Nephron (organoid): ENCODE results near the gene UBTD1.
"Not testable (repeated sequence)": the region's sequence is repeated elsewhere in the genome, so short reads cannot be mapped to it uniquely, and the experiment has no call there.

Experiments
- H3K27ac Mint-ChIP-seq, 3 experiments: 2 replicates each; pipeline ENCODE4 v1.8.0; 2020; ENCODE audit warnings: mixed read lengths in 3 of 3, mild to moderate bottlenecking in 2 of 3, moderate library complexity in 1 of 3
- H3K27me3 Mint-ChIP-seq: 2 replicates; pipeline ENCODE4 v1.8.0; 2021; ENCODE audit warnings: low read depth, mild to moderate bottlenecking, moderate library complexity, mixed read lengths
- H3K36me3 Mint-ChIP-seq: 2 replicates; pipeline ENCODE4 v1.8.0; 2020; ENCODE audit warnings: low read depth, mixed read lengths
- H3K4me1 Mint-ChIP-seq: 2 replicates; pipeline ENCODE4 v1.8.0; 2020; ENCODE audit warnings: mixed read lengths
- H3K4me3 Mint-ChIP-seq, 3 experiments: 2 replicates each; pipeline ENCODE4 v1.8.0; 2020; ENCODE audit warnings: mild to moderate bottlenecking in 3 of 3, mixed read lengths in 3 of 3, moderate library complexity in 2 of 3
- H3K9me3 Mint-ChIP-seq: 2 replicates; pipeline ENCODE4 v1.8.0; 2020; ENCODE audit warnings: mixed read lengths
- TF ChIP-seq, protein P1 (sequence below), 3 experiments: fragments of 200-600 bp; sonication (generic); IDR thresholded peaks; one replicate each; pipeline ENCODE4 v1.5.0; 2021; ENCODE audit warnings: antibody characterized with exemption in 3 of 3; ENCODE audit not compliant: unreplicated experiment in 3 of 3

UBTD1 gene

DNA sequence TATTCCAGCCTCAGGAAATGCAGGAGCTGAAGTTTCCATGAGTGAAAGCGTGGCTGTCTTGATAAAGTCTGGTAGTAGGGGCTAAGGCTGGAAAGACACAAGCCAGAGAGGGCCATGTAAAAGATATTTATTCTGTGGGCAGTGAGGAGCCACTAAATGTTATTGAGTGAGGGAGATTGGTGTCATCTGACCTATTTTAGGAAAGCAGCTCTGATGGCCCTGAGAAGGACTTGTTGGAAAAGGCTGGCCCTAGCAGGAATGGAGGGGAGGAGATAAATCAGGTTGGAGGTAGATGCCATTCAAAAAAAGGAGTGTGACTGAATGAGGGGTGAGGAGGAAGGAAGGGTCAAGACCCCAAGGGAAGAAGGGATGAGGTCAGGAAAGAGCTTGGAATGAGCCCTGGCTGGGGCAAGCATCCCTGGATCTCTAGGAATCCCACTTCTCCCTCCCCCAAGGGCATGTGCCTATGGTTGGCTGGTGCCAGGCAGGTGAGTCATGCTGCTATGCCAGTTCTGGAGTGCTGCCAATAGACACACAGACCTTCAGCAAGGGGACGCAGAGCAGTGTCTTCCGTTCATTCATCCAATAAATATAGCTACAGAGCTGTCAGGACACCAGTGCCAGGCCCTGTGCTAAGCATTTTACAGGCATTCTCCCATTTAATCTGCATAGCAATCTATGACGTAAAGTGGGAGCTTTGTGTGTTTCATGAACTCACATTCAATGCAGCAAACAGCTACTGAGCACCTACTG lies 75.8 kb downstream of the UBTD1 start:
- H3K27me3 Mint-ChIP-seq = peaks cover 8% of the 10 kb centered on the region
- H3K36me3 Mint-ChIP-seq = no peaks in the 10 kb centered on the region
- peaks cover 31% of the 10 kb centered on the region for H3K4me1 Mint-ChIP-seq
- peak overlapping the region in 2 of 3 experiments; percentile 28 to 52 for H3K27ac Mint-ChIP-seq
- TF ChIP-seq, protein P1, sequence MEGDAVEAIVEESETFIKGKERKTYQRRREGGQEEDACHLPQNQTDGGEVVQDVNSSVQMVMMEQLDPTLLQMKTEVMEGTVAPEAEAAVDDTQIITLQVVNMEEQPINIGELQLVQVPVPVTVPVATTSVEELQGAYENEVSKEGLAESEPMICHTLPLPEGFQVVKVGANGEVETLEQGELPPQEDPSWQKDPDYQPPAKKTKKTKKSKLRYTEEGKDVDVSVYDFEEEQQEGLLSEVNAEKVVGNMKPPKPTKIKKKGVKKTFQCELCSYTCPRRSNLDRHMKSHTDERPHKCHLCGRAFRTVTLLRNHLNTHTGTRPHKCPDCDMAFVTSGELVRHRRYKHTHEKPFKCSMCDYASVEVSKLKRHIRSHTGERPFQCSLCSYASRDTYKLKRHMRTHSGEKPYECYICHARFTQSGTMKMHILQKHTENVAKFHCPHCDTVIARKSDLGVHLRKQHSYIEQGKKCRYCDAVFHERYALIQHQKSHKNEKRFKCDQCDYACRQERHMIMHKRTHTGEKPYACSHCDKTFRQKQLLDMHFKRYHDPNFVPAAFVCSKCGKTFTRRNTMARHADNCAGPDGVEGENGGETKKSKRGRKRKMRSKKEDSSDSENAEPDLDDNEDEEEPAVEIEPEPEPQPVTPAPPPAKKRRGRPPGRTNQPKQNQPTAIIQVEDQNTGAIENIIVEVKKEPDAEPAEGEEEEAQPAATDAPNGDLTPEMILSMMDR (IDR thresholded peaks at IDR 0.05; ENCODE audit: unreplicated experiment in 3 of 3) = no peak
- H3K4me3 Mint-ChIP-seq = no peak overlapping the region
- no peaks in the 10 kb centered on the region for H3K9me3 Mint-ChIP-seq

DNA sequence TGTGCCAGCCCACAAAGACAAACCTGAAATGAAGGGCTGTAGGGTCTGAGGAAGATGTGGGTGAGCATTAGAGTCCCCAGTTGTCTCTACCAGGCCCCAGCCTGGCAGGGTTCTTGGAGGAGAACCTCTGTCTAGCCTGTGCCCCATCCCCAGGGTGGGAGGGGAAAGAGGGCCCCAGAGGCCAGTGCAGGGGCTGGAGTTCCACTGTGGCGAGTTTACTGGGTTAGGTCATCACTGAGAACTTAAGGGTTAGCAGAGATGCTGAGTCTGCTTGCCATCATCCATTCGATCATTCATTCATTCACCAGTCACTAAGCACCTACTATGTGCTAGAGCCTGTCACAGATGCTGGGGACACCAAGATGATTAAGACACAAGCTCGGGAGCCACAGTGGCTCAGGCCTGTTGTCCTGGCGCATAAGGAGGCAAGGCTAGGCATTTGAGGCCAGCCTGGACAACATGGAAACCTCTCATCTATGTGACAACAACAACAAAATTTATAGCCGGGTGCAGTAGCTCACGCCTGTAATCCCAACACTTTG lies 76.5 kb downstream of the UBTD1 start:
- Mint-ChIP-seq H3K4me3 (no peak overlapping the region), H3K4me1 (peaks cover 31% of the 10 kb centered on the region), H3K27ac (peak overlapping the region in 2 of 3 experiments; percentile 28 to 52), H3K27me3 (peaks cover 8% of the 10 kb centered on the region), H3K9me3 (no peaks in the 10 kb centered on the region), H3K36me3 (no peaks in the 10 kb centered on the region)
- TF ChIP-seq, protein P1 (IDR thresholded peaks at IDR 0.05; ENCODE audit: unreplicated experiment in 3 of 3) = no peak

DNA sequence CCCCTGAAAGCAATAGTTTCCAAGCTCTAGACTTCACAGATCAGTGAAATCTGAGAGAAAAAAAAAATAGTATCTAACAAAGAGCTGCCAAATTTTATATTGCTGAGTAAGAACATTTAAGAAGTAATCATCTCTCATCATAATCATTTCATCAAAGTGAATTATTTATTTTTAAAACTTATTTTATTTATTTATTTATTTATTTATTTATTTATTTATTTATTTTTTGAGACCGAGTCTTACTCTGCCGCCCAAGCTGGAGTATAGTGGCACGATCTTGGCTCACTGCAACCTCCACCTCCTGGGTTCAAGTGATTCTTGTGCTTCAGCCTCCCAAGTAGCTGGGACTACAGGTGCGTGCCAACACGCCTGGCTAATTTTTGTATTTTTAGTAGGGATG lies 77.8 kb downstream of the UBTD1 start:
- H3K27ac Mint-ChIP-seq, H3K4me3 Mint-ChIP-seq, H3K27me3 Mint-ChIP-seq, H3K9me3 Mint-ChIP-seq, H3K36me3 Mint-ChIP-seq: not testable (repeated sequence)
- peaks cover 25% of the 10 kb centered on the region for H3K4me1 Mint-ChIP-seq

DNA sequence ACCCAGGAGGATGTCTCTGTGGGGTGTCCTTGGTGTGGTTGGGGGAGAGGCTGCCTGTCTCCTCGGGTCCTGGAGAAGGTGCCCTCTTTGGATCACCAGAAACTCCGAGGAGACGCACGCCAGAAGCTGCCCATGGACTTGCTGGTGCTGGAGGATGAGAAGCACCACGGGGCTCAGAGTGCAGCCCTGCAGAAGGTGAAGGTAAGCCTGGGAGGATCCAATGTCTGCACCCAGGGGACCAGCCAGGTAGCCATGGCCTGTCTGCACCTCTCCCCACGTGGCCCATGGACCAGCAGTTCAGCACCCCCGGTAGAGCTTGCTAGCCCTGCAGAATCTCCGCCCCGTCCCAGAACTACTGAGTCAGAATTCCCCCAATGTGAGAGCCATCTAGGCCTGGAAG lies 79.0 kb downstream of the UBTD1 start:
- H3K4me3 Mint-ChIP-seq = no peak overlapping the region

DNA sequence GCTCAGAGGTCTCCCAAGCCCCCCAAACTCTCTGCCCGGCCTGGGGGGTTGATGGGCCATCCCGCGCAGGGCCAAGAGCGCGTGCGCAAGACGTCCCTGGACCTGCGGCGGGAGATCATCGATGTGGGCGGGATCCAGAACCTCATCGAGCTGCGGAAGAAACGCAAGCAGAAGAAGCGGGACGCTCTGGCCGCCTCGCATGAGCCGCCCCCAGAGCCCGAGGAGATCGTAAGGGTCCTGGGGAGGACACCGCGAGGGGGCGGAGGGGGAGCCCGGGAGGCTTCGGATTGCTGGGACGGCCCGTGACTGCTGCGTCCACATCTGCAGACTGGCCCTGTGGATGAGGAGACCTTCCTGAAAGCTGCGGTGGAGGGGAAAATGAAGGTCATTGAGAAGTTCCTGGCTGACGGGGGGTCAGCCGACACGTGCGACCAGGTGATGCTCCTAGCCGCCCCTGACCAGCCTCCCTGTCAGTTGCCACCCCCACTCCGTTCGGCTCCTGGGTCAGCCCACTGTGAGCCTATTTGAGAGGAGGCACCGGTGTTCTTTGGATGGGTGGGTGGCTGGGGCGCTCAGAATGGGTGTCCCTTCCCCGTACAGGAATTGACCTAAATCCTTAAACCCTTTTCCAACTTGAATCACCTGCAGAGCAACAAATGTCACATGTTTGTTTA lies 79.6 kb downstream of the UBTD1 start:
- H3K27ac Mint-ChIP-seq = no peak overlapping the region
- H3K27me3 Mint-ChIP-seq = peaks cover 5% of the 10 kb centered on the region
- no peaks in the 10 kb centered on the region for H3K9me3 Mint-ChIP-seq
- H3K4me1 Mint-ChIP-seq = peaks cover 10% of the 10 kb centered on the region
- no peak overlapping the region for H3K4me3 Mint-ChIP-seq
- H3K36me3 Mint-ChIP-seq = no peaks in the 10 kb centered on the region
- TF ChIP-seq, protein P1 (IDR thresholded peaks at IDR 0.05; ENCODE audit: unreplicated experiment in 3 of 3) = no peak

More for the DNA sequence above, 79.0 kb downstream of the UBTD1 start:
- H3K4me1 Mint-ChIP-seq = peaks cover 16% of the 10 kb centered on the region
- no peaks in the 10 kb centered on the region for H3K9me3 Mint-ChIP-seq
- H3K27me3 Mint-ChIP-seq = peaks cover 5% of the 10 kb centered on the region
- no peak overlapping the region for H3K27ac Mint-ChIP-seq
- TF ChIP-seq, protein P1 (IDR thresholded peaks at IDR 0.05; ENCODE audit: unreplicated experiment in 3 of 3) = no peak
- no peaks in the 10 kb centered on the region for H3K36me3 Mint-ChIP-seq
